ENCODE measurements around the gene RASSF10.
"Not testable (repeated sequence)": the region's sequence is repeated elsewhere in the genome, so short reads cannot be mapped to it uniquely, and the experiment has no call there.

DNA sequence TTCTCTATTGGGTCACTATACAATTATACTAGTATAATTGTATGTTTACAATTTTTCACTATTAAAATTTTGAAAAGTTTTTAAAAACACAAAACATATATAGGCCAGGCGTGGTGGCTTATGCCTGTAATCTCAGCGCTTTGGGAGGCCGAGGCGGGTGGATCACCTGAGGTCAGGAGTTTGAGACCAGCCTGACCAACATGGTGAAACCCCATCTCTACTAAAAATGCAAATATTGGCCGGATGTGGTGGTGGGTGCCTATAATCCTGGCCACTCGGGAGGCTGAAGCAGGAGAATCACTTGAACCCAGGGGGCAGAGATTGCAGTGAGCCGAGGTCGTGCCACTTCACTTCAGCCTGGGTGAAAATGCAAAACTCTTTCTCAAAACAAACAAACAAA lies 36.0 kb downstream of the RASSF10 start:
- not testable (repeated sequence) for TF ChIP-seq RAD21 (conservative IDR thresholded peaks at IDR 0.05); MXI1 (conservative IDR thresholded peaks at IDR 0.05; ENCODE audit: poor library complexity, severe bottlenecking); EZH2 (IDR thresholded peaks at IDR 0.05; ENCODE audit: borderline replicate concordance, insufficient read depth, low read length, poor library complexity, severe bottlenecking); TAF1 (IDR thresholded peaks at IDR 0.05; ENCODE audit: low read depth); POLR2AphosphoS5 (IDR thresholded peaks at IDR 0.05); EP300 (conservative IDR thresholded peaks at IDR 0.05; ENCODE audit: poor library complexity, severe bottlenecking)
- TF ChIP-seq, protein P1, sequence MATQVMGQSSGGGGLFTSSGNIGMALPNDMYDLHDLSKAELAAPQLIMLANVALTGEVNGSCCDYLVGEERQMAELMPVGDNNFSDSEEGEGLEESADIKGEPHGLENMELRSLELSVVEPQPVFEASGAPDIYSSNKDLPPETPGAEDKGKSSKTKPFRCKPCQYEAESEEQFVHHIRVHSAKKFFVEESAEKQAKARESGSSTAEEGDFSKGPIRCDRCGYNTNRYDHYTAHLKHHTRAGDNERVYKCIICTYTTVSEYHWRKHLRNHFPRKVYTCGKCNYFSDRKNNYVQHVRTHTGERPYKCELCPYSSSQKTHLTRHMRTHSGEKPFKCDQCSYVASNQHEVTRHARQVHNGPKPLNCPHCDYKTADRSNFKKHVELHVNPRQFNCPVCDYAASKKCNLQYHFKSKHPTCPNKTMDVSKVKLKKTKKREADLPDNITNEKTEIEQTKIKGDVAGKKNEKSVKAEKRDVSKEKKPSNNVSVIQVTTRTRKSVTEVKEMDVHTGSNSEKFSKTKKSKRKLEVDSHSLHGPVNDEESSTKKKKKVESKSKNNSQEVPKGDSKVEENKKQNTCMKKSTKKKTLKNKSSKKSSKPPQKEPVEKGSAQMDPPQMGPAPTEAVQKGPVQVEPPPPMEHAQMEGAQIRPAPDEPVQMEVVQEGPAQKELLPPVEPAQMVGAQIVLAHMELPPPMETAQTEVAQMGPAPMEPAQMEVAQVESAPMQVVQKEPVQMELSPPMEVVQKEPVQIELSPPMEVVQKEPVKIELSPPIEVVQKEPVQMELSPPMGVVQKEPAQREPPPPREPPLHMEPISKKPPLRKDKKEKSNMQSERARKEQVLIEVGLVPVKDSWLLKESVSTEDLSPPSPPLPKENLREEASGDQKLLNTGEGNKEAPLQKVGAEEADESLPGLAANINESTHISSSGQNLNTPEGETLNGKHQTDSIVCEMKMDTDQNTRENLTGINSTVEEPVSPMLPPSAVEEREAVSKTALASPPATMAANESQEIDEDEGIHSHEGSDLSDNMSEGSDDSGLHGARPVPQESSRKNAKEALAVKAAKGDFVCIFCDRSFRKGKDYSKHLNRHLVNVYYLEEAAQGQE (IDR thresholded peaks at IDR 0.05; ENCODE audit: borderline replicate concordance) = not testable (repeated sequence)
- TF ChIP-seq, protein P2, sequence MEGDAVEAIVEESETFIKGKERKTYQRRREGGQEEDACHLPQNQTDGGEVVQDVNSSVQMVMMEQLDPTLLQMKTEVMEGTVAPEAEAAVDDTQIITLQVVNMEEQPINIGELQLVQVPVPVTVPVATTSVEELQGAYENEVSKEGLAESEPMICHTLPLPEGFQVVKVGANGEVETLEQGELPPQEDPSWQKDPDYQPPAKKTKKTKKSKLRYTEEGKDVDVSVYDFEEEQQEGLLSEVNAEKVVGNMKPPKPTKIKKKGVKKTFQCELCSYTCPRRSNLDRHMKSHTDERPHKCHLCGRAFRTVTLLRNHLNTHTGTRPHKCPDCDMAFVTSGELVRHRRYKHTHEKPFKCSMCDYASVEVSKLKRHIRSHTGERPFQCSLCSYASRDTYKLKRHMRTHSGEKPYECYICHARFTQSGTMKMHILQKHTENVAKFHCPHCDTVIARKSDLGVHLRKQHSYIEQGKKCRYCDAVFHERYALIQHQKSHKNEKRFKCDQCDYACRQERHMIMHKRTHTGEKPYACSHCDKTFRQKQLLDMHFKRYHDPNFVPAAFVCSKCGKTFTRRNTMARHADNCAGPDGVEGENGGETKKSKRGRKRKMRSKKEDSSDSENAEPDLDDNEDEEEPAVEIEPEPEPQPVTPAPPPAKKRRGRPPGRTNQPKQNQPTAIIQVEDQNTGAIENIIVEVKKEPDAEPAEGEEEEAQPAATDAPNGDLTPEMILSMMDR (IDR thresholded peaks at IDR 0.05; ENCODE audit: poor library complexity, severe bottlenecking) = not testable (repeated sequence)

Measured in neural cell (in vitro differentiated cells).